RWPE2 (cell line): ENCODE results near the gene SYNE1.
"Not testable (repeated sequence)": the region's sequence is repeated elsewhere in the genome, so short reads cannot be mapped to it uniquely, and the experiment has no call there.

Source experiments
- ATAC-seq: fragments of 200-7000 bp; cut with Tn5 transposase; 3 replicates; pipeline ENCODE4 v1.9.1; 2021; ENCODE audit warnings: low read depth
- DNase-seq: peaks from one replicate; pipeline ENCODE4 v3.0.0-alpha.2; 2020; ENCODE audit warnings: low spot score
- H3K27ac ChIP-seq: fragments of 450-650 bp; 2 replicates; pipeline ENCODE4 v1.5.1; 2017; ENCODE audit warnings: mild to moderate bottlenecking; ENCODE audit not compliant: poor library complexity, severe bottlenecking
- H3K27me3 ChIP-seq: fragments of 250-450 bp; sonication (Bioruptor Pico); 2 replicates; pipeline ENCODE4 v1.5.1; 2021; ENCODE audit warnings: mild to moderate bottlenecking, moderate library complexity; ENCODE audit not compliant: insufficient read depth, poor library complexity, severe bottlenecking
- H3K36me3 ChIP-seq: fragments of 250-450 bp; sonication (Bioruptor Pico); 2 replicates; pipeline ENCODE4 v1.5.1; 2020; ENCODE audit warnings: low read depth, mild to moderate bottlenecking, moderate library complexity
- H3K4me1 ChIP-seq: fragments of 250-450 bp; sonication (Bioruptor Pico); 2 replicates; pipeline ENCODE4 v1.5.1; 2021; ENCODE audit warnings: mild to moderate bottlenecking, moderate library complexity; ENCODE audit not compliant: insufficient read depth, poor library complexity, severe bottlenecking
- H3K4me3 ChIP-seq: fragments of 250-450 bp; sonication (Bioruptor Pico); 2 replicates; pipeline ENCODE4 v1.5.1; 2021; ENCODE audit warnings: mild to moderate bottlenecking, moderate library complexity; ENCODE audit not compliant: severe bottlenecking
- H3K9me3 ChIP-seq: fragments of 250-450 bp; sonication (Bioruptor Pico); 2 replicates; pipeline ENCODE4 v1.5.1; 2021; ENCODE audit warnings: mild to moderate bottlenecking, moderate library complexity; ENCODE audit not compliant: severe bottlenecking
- CTCF ChIP-seq: fragments of 450-650 bp; IDR thresholded peaks from one replicate; pipeline ENCODE4 v1.5.1; 2017; ENCODE audit warnings: mild to moderate bottlenecking, moderate library complexity; ENCODE audit not compliant: poor library complexity, severe bottlenecking

The SYNE1 gene

GRCh38 chr6:152496731-152497130 lies 140.4 kb downstream of the SYNE1 start:
- Histone ChIP-seq H3K27me3 (no peaks in the 10 kb centered on the region), H3K9me3 (no peaks in the 10 kb centered on the region), H3K4me3 (no peak overlapping the region), H3K4me1 (no peaks in the 10 kb centered on the region), H3K27ac (no peak overlapping the region), H3K36me3 (no peaks in the 10 kb centered on the region)
- TF ChIP-seq CTCF: no peak
- no peak for DNase-seq
- no peak for ATAC-seq

GRCh38 chr6:152495456-152495855 lies 141.7 kb downstream of the SYNE1 start:
- H3K9me3 ChIP-seq, H3K4me3 ChIP-seq, H3K36me3 ChIP-seq, H3K4me1 ChIP-seq, H3K27me3 ChIP-seq, ATAC-seq, DNase-seq: not testable (repeated sequence)
- peak overlapping the region; percentile 18 for H3K27ac ChIP-seq

- H3K36me3 ChIP-seq, DNase-seq, H3K4me1 ChIP-seq, H3K4me3 ChIP-seq, H3K9me3 ChIP-seq, H3K27me3 ChIP-seq, ATAC-seq: not testable (repeated sequence)
- peak overlapping the region; percentile 67 for H3K27ac ChIP-seq
Observed at GRCh38 chr6:152492281-152492680, 144.9 kb downstream of the SYNE1 start.

GRCh38 chr6:152491501-152491900 lies 145.7 kb downstream of the SYNE1 start:
- not testable (repeated sequence) for H3K4me1 ChIP-seq, ATAC-seq, H3K27me3 ChIP-seq, H3K4me3 ChIP-seq, H3K9me3 ChIP-seq, H3K36me3 ChIP-seq, DNase-seq
- peak overlapping the region; percentile 67 for H3K27ac ChIP-seq

GRCh38 chr6:152490971-152491378 lies 146.2 kb downstream of the SYNE1 start:
- not testable (repeated sequence) for DNase-seq
- H3K27ac ChIP-seq: peak overlapping the region; percentile 67
- peak; percentile 45; the same call in 1 of the 3 replicates for ATAC-seq

GRCh38 chr6:152484806-152485205 lies 152.4 kb downstream of the SYNE1 start:
- Histone ChIP-seq H3K4me3 (no peak overlapping the region), H3K9me3 (no peaks in the 10 kb centered on the region), H3K27ac (no peak overlapping the region), H3K27me3 (no peaks in the 10 kb centered on the region), H3K4me1 (no peaks in the 10 kb centered on the region), H3K36me3 (no peaks in the 10 kb centered on the region)
- no peak for TF ChIP-seq CTCF
- ATAC-seq (no peak), DNase-seq (no peak)

More at GRCh38 chr6:152490971-152491378, 146.2 kb downstream of the SYNE1 start:
- not testable (repeated sequence) for H3K4me3 ChIP-seq, H3K9me3 ChIP-seq, H3K4me1 ChIP-seq, H3K36me3 ChIP-seq, H3K27me3 ChIP-seq

- H3K4me1 ChIP-seq: no peaks in the 10 kb centered on the region
- no peak overlapping the region for H3K4me3 ChIP-seq
- H3K27me3 ChIP-seq: no peaks in the 10 kb centered on the region
- H3K36me3 ChIP-seq: no peaks in the 10 kb centered on the region
- H3K27ac ChIP-seq: no peak overlapping the region
- no peak for ATAC-seq
- no peaks in the 10 kb centered on the region for H3K9me3 ChIP-seq
- DNase-seq: no peak
- no peak for TF ChIP-seq CTCF
Observed at GRCh38 chr6:152482289-152482688, 154.9 kb downstream of the SYNE1 start.
